CD4-positive, alpha-beta T cell treated with Interleukin-6 for 4 hours (primary cell): ENCODE measurements around the gene DENND10.
"Not testable (repeated sequence)": the region's sequence is repeated elsewhere in the genome, so short reads cannot be mapped to it uniquely, and the experiment has no call there.

Source experiments
- DNase-seq: peaks from one replicate; pipeline ENCODE4 v3.0.0-alpha.2; 2020; ENCODE audit warnings: mixed read lengths

The DENND10 gene

DNA sequence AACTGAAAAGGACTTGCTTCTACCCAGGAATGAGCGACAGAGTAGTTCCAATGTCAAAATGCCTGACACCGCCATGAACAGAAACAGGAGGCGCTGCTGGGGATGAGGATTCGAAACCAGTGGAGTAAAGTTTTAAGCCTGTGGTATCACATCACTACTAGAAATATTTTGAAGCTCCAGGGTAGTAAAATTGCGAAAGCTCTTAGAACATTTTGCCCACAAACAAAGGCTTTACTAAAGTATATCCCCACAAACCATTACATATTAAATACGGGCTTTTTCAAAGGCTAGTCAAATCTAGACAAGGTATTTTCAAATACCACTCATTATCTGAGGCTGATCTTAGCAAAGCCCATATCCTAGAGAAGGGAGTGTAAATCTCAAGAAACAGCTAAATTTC lies 72.3 kb downstream of the DENND10 start:
- DNase-seq: no peak

DNA sequence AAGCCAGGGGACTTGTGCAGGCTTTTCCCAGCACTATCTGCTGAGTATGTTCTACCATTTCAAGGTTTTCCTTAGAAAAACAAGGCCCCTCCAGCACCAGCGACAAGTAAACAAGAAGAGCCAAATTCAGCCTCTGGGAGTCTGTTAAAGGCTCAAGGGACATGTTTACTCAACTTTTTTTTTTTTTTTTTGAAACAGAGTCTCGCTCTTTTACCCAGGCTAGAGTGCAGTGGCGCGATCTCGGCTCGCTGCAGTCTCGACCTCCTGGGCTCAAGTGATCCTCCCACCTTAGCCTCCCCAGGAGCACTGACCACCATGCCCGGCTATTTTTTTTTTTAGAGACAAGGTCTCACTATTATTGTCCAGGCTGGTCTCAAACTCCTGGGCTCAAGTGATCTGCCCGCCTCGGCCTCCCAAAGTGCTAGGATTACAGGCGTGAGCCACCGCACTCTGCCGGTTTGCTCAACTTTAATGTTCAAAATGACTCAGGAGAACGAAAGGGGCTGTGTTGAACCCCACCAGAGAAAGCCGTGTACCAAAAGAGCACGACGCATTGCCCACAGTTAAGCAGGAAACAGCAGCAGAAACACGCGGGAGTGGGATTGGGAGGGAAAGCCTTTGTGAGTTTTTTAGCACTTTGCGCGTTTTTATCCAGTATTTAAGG lies 73.9 kb downstream of the DENND10 start:
- DNase-seq: peak; percentile 29

DNA sequence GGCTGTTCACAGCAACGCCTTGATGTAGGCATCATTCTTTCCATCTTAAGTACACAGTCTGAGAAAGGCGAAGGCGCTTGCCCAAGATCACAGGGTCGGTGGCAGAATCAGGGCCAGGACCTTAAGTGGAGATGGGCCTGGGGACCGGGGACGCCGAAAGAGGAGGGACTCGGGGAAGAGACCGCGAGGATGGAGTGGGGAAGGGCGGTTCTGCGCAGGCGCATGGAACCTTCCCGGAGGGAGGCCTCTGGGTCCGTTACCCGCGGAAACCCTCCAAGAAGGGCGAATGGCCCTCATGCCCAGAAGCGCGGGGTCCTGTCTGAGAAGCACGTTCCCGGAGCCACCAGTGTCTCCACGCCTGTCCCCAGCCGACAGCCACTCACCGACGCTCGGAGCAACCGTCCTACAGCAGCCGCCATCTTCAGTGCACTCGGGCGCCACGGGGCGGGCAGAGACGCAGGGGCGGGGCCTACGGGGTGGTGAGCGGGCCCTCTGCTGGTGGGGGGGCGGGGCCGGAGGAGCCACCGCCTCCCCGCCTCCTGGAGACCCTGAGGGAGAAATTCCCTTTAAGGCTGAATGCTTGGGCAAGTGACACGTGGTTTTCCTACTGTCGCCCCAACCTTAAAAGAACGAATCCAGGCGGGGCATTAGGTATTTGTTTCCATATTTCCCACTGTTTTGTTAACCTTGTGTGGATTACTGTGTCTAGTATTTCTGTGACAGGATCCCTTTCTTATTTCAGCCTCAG lies 74.6 kb downstream of the DENND10 start, which contains the start of gene PRDX3:
PRDX3 (minus strand) TSS at position 441 of the 748 bp plus-strand sequence; CDS start at position 419, 22 bp downstream.
- peak; percentile 96 for DNase-seq

DNA sequence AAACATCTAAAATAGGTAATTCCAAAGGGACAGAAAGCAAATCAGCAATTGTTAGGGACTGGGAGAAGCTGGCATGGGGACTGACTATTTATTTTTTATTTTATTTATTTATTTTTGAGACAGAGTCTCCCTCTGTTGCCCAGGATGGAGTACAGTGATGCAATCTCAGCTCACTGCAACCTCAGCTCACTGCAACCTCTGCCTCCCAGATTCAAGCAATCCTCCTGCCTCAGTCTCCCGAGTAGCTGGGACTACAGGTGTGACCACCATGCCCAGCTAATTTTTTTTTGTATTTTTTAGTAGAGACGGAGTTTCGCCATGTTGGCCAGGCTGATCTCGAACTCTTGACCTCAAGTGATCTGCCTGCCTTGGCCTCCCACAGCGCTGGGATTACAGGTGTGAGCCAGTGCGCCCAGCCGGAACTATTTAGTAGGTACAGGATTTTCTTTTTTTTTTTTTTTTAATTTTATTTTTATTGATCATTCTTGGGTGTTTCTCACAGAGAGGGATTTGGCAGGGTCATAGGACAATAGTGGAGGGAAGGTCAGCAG lies 77.0 kb downstream of the DENND10 start:
- not testable (repeated sequence) for DNase-seq

DNA sequence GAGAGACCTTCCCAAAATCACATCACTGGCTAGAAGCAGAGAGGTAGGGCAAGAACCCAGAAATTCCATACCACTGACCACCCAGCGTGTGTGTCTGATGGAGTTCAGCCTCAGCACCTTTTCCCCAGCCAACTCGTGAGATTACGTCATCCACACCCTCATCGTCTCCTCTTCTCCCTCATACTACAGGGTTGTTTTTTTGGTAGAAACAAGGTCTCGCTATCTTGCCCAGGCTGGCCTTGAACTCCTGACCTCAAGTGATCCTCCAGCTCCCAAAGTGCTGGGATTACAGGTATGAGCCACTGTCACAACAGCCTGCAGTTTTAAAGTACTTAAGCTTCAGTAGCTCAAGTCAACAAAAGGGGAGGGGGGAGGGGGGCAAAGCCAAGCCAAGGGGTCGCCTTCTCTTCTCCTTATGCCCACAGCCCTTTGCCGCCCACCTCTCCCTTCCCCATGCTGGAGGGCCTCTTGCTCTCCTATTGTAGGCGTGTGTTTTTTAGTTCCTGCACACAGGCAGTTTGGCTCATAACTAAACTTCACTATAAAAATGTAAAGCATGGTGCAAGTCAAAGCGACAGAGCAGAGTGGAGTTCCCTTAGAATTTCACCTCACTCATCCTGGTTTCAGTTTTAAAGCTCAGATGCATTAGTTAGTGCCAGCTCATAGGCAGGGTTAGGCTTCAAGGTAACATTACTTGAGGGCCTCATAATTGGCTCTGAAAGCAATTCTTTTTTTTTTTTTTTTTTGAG lies 79.9 kb downstream of the DENND10 start:
- DNase-seq: no peak
